ENCODE results near the gene HUS1B.
"Not testable (repeated sequence)": the region's sequence is repeated elsewhere in the genome, so short reads cannot be mapped to it uniquely, and the experiment has no call there.

HUS1B gene

GRCh38 chr6:678520-678919, 21.6 kb upstream of the HUS1B start:
- DNase-seq (ENCODE audit: low spot score): no peak

- DNase-seq (ENCODE audit: low spot score): no peak
These were observed 21.0 kb upstream of the HUS1B start for GRCh38 chr6:677919-678318.

GRCh38 chr6:674956-675355, 18.1 kb upstream of the HUS1B start:
- no peak for DNase-seq (ENCODE audit: low spot score)

GRCh38 chr6:674406-674805, 17.5 kb upstream of the HUS1B start:
- DNase-seq (ENCODE audit: low spot score): no peak

- no peak for DNase-seq (ENCODE audit: low spot score)
These were observed 10.5 kb upstream of the HUS1B start for GRCh38 chr6:667253-667927.

- DNase-seq (ENCODE audit: low spot score): no peak
These were observed 8.7 kb upstream of the HUS1B start for GRCh38 chr6:665403-666267.

GRCh38 chr6:663788-664187, 6.9 kb upstream of the HUS1B start:
- DNase-seq (ENCODE audit: low spot score): not testable (repeated sequence)

- no peak for DNase-seq (ENCODE audit: low spot score)
These were observed 3.0 kb upstream of the HUS1B start for GRCh38 chr6:659716-660581.

GRCh38 chr6:658244-658643, 1.3 kb upstream of the HUS1B start:
- no peak for DNase-seq (ENCODE audit: low spot score)

- DNase-seq (ENCODE audit: low spot score): no peak
These were observed 843 bp upstream of the HUS1B start for GRCh38 chr6:657743-658142.

- DNase-seq (ENCODE audit: low spot score): no peak
These were observed 2.8 kb downstream of the HUS1B start for GRCh38 chr6:654136-654535.

GRCh38 chr6:652865-653264, 4.0 kb downstream of the HUS1B start:
- no peak for DNase-seq (ENCODE audit: low spot score)

- no peak for DNase-seq (ENCODE audit: low spot score)
These were observed 6.8 kb downstream of the HUS1B start for GRCh38 chr6:650098-650497.

- no peak for DNase-seq (ENCODE audit: low spot score)
These were observed 14.1 kb downstream of the HUS1B start for GRCh38 chr6:642805-643204.

GRCh38 chr6:641225-641985, 15.5 kb downstream of the HUS1B start:
- no peak for DNase-seq (ENCODE audit: low spot score)

GRCh38 chr6:636488-636887, 20.4 kb downstream of the HUS1B start:
- DNase-seq (ENCODE audit: low spot score): no peak

GRCh38 chr6:635233-635632, 21.7 kb downstream of the HUS1B start:
- no peak for DNase-seq (ENCODE audit: low spot score)

- no peak for DNase-seq (ENCODE audit: low spot score)
These were observed 23.3 kb downstream of the HUS1B start for GRCh38 chr6:633611-634010.

- DNase-seq (ENCODE audit: low spot score): no peak
These were observed 28.1 kb downstream of the HUS1B start for GRCh38 chr6:628766-629165.

GRCh38 chr6:626236-626635, 30.7 kb downstream of the HUS1B start:
- DNase-seq (ENCODE audit: low spot score): no peak

- no peak for DNase-seq (ENCODE audit: low spot score)
These were observed 31.9 kb downstream of the HUS1B start for GRCh38 chr6:624979-625378.

GRCh38 chr6:622462-622861, 34.4 kb downstream of the HUS1B start:
- no peak for DNase-seq (ENCODE audit: low spot score)

Data from ecto neural progenitor cell (in vitro differentiated cells).